Adrenal gland (tissue), 5 donors: Measurements from ENCODE around the gene SHISA7.

Experiments used
- POLR2A ChIP-seq, 2 donors: fragments of 450-650 bp; IDR thresholded peaks; one replicate each; pipeline ENCODE4 v1.6.1; 2017; ENCODE audit warnings: antibody characterized with exemption in 2 of 2, mild to moderate bottlenecking in 2 of 2, moderate library complexity in 1 of 2
- TF ChIP-seq, protein P1 (sequence below), 6 experiments: fragments of 450-650 bp in 4 of 6; fragments of 200-600 bp in 2 of 6; sonication (generic) in 1 of 6; IDR thresholded peaks; 1 replicate in 5 of 6; 2 replicates in 1 of 6; pipeline versions ENCODE4 v1.5.1 to v1.8.0; 2016 to 2021; ENCODE audit warnings: antibody characterized with exemption in 6 of 6, mild to moderate bottlenecking in 2 of 6, moderate library complexity in 1 of 6
- donor health status: DM: no; HTN: no; CAD: no.

DNA sequence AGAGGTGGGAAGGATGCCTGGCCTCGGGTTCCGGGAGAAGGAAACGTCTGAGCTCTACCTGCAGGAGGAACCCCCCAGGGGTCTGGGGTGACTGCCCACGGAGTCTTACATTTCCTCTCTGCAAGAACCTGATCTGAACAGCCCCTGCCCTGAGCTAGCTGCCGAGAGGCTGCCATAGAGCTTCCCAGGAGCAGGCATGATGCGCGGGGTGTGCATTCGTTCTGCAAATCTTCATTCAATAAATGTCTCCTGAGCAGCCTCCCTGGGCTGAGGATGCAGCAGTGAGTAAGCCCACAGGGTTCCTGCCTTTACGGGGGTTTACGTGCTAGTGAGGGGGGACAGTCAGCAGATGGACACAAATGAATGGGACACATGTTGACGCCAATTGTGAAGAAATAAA, 1.5 kb upstream of the SHISA7 start:
- no peak for TF ChIP-seq POLR2A (IDR thresholded peaks at IDR 0.05)
- TF ChIP-seq, protein P1, sequence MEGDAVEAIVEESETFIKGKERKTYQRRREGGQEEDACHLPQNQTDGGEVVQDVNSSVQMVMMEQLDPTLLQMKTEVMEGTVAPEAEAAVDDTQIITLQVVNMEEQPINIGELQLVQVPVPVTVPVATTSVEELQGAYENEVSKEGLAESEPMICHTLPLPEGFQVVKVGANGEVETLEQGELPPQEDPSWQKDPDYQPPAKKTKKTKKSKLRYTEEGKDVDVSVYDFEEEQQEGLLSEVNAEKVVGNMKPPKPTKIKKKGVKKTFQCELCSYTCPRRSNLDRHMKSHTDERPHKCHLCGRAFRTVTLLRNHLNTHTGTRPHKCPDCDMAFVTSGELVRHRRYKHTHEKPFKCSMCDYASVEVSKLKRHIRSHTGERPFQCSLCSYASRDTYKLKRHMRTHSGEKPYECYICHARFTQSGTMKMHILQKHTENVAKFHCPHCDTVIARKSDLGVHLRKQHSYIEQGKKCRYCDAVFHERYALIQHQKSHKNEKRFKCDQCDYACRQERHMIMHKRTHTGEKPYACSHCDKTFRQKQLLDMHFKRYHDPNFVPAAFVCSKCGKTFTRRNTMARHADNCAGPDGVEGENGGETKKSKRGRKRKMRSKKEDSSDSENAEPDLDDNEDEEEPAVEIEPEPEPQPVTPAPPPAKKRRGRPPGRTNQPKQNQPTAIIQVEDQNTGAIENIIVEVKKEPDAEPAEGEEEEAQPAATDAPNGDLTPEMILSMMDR (IDR thresholded peaks at IDR 0.05), result no peak
